ENCODE data around the gene MON1B. TPM values are rescaled to one million over a fixed set of nuclear protein-coding genes. Genes with fewer than 3 reads are reported as not detected.
"Not testable (repeated sequence)": the region's sequence is repeated elsewhere in the genome, so short reads cannot be mapped to it uniquely, and the experiment has no call there.

MON1B gene
- polyA plus RNA-seq, 3 donors = 25.2 to 33.8 (median 32.7) TPM

DNA sequence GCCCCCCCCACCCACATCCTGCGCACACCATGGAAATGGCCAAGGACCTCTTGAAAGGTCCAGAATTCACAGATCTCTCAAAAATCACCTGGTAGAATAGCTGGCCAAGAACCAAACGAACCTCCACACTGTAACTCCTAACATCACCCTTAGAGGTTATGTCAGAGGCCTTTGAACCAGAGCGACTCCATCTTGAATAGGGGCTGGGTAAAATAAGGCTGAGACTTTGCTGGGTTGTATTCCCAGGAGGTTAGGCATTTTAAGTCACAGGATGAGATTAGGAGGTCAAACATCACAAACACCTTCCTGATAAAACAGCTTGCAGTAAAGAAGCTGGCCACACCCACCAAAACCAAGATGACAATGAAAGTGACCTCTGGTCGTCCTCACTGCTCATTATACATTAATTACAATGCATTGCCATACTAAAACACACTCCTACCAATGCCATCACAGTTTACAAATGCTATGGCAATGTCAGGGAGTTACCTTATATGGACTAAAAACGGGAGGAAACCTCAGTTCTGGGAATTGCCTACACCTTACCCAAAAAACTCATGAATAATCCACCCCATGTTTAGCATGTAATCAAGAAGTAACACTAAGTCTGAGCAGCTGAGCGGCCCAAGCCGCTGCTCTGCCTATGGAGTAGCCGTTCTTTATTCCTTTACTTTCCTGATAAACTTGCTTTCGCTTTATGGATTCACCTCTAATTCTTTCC is 43.0 kb downstream of the MON1B start:
- DNase-seq = no peak

DNA sequence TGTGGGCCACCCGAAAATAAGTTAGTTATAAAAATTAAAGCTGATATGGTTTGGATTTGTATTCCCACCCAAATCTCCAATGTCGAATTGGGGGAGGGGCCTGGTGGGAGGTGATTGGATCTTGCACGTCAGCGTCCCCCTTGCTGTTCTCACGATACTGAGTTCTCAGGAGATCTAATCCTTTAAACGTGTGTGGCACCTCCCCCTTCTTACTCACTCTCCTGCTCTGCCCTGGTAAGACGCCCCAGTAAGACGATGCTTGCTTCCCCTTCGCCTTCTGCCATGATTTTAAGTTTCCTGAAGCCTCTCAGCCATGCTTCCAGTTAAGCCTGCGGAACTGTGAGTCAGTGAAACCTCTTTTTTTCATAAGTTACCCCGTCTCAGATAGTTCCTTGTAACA is 43.6 kb downstream of the MON1B start:
- no peak for DNase-seq

DNA sequence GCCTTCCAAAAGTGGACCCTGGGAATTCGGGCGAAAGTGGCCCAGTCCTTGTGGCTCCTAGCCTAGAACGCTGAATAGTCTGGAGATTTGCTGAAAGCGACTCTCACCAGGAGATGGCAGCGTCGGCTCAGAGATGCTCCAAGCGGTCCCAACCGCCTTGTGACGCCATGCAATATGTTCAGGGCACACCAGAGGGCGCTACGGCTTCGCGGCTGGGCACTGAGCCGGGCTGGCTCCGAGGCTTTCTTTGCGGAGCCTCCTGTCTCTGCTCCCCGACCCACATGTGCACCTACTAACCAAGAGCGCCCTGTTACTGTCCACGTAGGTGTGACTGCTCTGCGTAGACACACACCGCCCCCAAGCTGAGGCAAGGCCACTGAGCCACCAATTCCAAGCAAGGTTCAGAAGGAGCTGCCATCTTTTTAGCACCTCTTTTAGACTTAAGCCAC is 45.1 kb downstream of the MON1B start:
- peak; percentile 78 for DNase-seq

DNA sequence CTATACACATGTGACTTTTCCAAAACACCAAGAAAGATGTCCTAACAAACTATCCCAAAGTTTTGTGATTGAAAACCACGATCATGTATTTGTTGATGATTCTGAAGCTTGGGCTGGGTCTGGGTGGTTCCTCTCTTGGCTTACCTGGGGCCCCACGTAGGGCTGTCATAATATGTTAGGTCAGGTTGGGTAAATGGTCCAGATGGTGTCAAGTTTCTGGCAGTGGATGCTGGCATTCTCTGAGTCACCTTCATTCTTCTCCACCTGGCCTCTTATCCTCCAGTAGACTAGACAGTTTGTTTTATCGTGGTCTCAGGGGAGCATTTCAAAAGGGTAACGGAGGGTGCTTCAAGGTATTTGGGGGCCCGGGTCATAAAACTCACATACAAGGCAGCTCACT is 47.6 kb downstream of the MON1B start:
- DNase-seq = no peak

DNA sequence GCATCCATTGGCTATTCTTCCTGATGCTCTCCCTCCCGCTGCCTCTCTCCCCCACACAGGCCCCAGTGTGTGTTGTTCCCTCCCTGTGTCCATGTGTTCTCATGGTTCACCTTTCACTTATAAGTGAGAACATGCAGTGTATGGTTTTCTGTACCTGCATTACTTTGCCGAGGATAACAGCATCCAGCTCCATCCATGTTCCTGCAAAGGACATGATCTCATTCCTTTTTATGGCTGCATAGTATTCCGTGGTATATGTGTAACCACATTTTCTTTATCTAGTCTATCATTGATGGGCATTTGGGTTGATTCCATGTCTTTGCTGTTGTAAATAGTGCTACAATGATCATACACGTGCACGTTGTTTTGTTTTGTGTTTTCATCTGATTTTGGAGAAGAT is 51.5 kb downstream of the MON1B start:
- not testable (repeated sequence) for DNase-seq

DNA sequence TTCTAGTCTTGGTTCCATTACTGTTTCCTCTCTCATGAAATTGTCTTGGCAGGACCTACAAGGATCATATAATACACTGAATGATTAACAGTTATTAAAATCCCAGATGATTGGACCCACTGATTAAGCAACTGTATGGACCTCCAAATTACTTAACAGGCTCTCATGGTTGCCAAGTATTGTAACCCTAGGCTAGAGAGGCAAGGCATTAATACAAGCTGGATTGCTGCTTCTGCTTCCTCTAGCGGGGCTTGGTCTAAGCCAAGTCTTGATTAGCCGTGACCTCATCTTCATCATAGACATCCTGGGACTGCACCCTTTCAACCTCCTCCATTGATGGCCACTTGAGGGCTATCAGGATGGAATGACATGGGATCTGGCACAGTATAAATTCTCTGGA is 55.2 kb downstream of the MON1B start:
- DNase-seq = no peak

DNA sequence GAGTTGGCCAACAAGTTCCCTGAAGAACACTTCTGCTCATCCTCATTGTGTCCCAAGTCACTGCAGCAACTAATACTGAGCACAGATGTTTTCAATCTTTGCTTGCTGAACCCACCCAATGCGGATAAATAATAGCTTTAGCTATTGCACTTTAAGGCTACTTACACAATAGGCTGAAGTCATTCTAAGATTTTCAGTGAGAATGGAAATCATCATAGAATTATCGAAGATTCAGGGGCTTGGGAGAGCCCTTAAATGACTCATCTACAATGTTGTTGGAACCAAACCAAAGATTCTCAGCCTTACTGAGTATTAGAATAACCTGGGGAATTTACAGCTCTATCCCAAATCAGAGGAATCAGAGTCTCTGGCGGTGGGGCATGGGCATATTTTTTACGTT is 59.4 kb downstream of the MON1B start:
- DNase-seq = no peak

Other genes starting within 250 kb of the MON1B start
- 1 to 10 TPM; 5.6 to 8.1 (median 5.6) TPM for gene SYCE1L, start 8.2 kb downstream of the MON1B start, polyA plus RNA-seq (ENCODE audit: insufficient read length in 3 of 3)
- 1 to 10 TPM; 3.9 to 9.7 (median 6.6) TPM for gene ADAMTS18, start 243.8 kb downstream of the MON1B start, polyA plus RNA-seq (ENCODE audit: insufficient read length in 3 of 3)